GM23338 (cell line): ENCODE measurements around the gene ENTR1.

ENCODE experiments used
- CREB1 ChIP-seq: fragments of 250-450 bp; sonication (Bioruptor Pico); IDR thresholded peaks from 2 replicates; pipeline ENCODE4 v1.5.0; 2020; ENCODE audit warnings: low read depth, mild to moderate bottlenecking, moderate library complexity
- EZH2 ChIP-seq: fragments of 200-600 bp; sonication (generic); IDR thresholded peaks from one replicate; pipeline ENCODE4 v1.8.0; 2017; ENCODE audit warnings: antibody characterized with exemption, mild to moderate bottlenecking, low read depth; ENCODE audit not compliant: unreplicated experiment
- EZH2phosphoT487 ChIP-seq: fragments of 200-600 bp; sonication (generic); IDR thresholded peaks from one replicate; pipeline ENCODE4 v1.8.1; 2018; ENCODE audit warnings: antibody characterized with exemption; ENCODE audit not compliant: unreplicated experiment
- JUNB ChIP-seq: IDR thresholded peaks from one replicate; pipeline ENCODE4 v1.6.1; 2016; ENCODE audit warnings: antibody characterized with exemption; ENCODE audit not compliant: unreplicated experiment
- POLR2AphosphoS5 ChIP-seq: IDR thresholded peaks from 2 replicates; pipeline ENCODE4 v1.6.1; 2016; ENCODE audit warnings: antibody characterized with exemption, low read depth
- STAT1 ChIP-seq: IDR thresholded peaks from one replicate; pipeline ENCODE4 v1.6.1; 2016; ENCODE audit warnings: antibody characterized with exemption; ENCODE audit not compliant: unreplicated experiment
- ZNF331 ChIP-seq: fragments of 250-450 bp; sonication (Bioruptor Pico); IDR thresholded peaks from 2 replicates; pipeline ENCODE4 v1.5.0; 2020; ENCODE audit warnings: low read depth, mild to moderate bottlenecking, moderate library complexity
- TF ChIP-seq, protein P1 (sequence below), 2 experiments: fragments of 200-600 bp in 1 of 2; sonication (generic) in 1 of 2; conservative IDR thresholded peaks; 2 replicates each; pipeline versions ENCODE4 v1.5.1 to v1.6.1; 2016 to 2017; ENCODE audit warnings: antibody characterized with exemption in 2 of 2, low read depth in 2 of 2, mild to moderate bottlenecking in 2 of 2, moderate library complexity in 1 of 2
- TF ChIP-seq, protein P2 (sequence below): IDR thresholded peaks from one replicate; pipeline ENCODE4 v1.6.1; 2018; ENCODE audit warnings: antibody characterized with exemption; ENCODE audit not compliant: unreplicated experiment
- TF ChIP-seq, protein P3 (sequence below): fragments of 250-450 bp; sonication (Bioruptor Pico); IDR thresholded peaks from 2 replicates; pipeline ENCODE4 v1.5.0; 2020; ENCODE audit warnings: mild to moderate bottlenecking, moderate library complexity

DNA sequence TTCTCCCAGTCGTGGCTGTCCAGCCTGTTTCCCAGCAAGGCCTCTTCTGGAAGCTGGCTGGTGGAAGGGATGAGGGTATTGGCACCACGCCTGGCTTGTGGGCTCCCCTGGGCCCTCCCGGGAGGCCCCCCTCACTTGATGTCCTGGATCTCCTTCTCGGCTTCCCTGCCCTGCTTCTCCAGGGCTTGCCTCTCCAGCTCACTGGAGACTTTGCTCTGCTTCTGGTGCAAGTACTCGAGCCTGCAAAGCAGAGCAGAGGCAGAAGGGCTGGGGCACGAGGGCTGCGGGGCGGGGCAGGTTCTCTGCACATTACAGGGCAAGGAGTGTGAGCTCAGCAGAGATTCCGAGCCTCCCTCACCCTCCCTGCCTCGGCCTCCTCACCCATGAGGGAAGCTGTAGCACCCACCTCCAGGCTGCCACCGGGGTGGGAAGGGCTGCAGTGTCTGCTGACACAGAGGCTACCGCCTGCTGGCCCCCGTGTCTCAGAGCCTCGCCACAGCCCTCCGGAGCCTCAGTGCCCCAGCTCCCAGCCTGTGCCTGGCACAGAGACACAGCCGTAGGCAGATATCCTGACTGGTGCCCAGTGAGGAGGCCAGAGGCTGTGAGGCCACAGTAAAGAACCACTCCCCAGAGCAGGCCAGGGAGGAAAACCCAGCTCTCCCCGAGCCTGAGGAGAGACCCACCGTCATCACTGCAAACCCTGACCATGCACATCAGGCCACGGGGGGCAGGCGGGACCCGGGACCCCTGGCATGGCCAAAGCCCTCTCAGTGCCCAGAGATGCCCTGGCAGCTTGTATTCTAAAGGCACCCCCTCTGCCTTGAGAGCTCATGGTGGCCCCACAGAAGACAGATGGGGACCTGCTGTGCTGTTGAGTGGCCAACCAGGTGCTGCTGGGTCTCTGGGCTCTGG is 17.6 kb downstream of the ENTR1 start:
- TF ChIP-seq, protein P1, sequence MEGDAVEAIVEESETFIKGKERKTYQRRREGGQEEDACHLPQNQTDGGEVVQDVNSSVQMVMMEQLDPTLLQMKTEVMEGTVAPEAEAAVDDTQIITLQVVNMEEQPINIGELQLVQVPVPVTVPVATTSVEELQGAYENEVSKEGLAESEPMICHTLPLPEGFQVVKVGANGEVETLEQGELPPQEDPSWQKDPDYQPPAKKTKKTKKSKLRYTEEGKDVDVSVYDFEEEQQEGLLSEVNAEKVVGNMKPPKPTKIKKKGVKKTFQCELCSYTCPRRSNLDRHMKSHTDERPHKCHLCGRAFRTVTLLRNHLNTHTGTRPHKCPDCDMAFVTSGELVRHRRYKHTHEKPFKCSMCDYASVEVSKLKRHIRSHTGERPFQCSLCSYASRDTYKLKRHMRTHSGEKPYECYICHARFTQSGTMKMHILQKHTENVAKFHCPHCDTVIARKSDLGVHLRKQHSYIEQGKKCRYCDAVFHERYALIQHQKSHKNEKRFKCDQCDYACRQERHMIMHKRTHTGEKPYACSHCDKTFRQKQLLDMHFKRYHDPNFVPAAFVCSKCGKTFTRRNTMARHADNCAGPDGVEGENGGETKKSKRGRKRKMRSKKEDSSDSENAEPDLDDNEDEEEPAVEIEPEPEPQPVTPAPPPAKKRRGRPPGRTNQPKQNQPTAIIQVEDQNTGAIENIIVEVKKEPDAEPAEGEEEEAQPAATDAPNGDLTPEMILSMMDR (conservative IDR thresholded peaks at IDR 0.05; ENCODE audit: low read depth in 2 of 2) = no peak
- TF ChIP-seq JUNB = no peak
- TF ChIP-seq, protein P2, sequence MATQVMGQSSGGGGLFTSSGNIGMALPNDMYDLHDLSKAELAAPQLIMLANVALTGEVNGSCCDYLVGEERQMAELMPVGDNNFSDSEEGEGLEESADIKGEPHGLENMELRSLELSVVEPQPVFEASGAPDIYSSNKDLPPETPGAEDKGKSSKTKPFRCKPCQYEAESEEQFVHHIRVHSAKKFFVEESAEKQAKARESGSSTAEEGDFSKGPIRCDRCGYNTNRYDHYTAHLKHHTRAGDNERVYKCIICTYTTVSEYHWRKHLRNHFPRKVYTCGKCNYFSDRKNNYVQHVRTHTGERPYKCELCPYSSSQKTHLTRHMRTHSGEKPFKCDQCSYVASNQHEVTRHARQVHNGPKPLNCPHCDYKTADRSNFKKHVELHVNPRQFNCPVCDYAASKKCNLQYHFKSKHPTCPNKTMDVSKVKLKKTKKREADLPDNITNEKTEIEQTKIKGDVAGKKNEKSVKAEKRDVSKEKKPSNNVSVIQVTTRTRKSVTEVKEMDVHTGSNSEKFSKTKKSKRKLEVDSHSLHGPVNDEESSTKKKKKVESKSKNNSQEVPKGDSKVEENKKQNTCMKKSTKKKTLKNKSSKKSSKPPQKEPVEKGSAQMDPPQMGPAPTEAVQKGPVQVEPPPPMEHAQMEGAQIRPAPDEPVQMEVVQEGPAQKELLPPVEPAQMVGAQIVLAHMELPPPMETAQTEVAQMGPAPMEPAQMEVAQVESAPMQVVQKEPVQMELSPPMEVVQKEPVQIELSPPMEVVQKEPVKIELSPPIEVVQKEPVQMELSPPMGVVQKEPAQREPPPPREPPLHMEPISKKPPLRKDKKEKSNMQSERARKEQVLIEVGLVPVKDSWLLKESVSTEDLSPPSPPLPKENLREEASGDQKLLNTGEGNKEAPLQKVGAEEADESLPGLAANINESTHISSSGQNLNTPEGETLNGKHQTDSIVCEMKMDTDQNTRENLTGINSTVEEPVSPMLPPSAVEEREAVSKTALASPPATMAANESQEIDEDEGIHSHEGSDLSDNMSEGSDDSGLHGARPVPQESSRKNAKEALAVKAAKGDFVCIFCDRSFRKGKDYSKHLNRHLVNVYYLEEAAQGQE = no peak
- TF ChIP-seq EZH2phosphoT487 = no peak
- no peak for TF ChIP-seq POLR2AphosphoS5
- no peak for TF ChIP-seq CREB1
- no peak for TF ChIP-seq EZH2
- no peak for TF ChIP-seq ZNF331 (CRISPR knock-in tag)
- TF ChIP-seq STAT1 = no peak
- TF ChIP-seq, protein P3, sequence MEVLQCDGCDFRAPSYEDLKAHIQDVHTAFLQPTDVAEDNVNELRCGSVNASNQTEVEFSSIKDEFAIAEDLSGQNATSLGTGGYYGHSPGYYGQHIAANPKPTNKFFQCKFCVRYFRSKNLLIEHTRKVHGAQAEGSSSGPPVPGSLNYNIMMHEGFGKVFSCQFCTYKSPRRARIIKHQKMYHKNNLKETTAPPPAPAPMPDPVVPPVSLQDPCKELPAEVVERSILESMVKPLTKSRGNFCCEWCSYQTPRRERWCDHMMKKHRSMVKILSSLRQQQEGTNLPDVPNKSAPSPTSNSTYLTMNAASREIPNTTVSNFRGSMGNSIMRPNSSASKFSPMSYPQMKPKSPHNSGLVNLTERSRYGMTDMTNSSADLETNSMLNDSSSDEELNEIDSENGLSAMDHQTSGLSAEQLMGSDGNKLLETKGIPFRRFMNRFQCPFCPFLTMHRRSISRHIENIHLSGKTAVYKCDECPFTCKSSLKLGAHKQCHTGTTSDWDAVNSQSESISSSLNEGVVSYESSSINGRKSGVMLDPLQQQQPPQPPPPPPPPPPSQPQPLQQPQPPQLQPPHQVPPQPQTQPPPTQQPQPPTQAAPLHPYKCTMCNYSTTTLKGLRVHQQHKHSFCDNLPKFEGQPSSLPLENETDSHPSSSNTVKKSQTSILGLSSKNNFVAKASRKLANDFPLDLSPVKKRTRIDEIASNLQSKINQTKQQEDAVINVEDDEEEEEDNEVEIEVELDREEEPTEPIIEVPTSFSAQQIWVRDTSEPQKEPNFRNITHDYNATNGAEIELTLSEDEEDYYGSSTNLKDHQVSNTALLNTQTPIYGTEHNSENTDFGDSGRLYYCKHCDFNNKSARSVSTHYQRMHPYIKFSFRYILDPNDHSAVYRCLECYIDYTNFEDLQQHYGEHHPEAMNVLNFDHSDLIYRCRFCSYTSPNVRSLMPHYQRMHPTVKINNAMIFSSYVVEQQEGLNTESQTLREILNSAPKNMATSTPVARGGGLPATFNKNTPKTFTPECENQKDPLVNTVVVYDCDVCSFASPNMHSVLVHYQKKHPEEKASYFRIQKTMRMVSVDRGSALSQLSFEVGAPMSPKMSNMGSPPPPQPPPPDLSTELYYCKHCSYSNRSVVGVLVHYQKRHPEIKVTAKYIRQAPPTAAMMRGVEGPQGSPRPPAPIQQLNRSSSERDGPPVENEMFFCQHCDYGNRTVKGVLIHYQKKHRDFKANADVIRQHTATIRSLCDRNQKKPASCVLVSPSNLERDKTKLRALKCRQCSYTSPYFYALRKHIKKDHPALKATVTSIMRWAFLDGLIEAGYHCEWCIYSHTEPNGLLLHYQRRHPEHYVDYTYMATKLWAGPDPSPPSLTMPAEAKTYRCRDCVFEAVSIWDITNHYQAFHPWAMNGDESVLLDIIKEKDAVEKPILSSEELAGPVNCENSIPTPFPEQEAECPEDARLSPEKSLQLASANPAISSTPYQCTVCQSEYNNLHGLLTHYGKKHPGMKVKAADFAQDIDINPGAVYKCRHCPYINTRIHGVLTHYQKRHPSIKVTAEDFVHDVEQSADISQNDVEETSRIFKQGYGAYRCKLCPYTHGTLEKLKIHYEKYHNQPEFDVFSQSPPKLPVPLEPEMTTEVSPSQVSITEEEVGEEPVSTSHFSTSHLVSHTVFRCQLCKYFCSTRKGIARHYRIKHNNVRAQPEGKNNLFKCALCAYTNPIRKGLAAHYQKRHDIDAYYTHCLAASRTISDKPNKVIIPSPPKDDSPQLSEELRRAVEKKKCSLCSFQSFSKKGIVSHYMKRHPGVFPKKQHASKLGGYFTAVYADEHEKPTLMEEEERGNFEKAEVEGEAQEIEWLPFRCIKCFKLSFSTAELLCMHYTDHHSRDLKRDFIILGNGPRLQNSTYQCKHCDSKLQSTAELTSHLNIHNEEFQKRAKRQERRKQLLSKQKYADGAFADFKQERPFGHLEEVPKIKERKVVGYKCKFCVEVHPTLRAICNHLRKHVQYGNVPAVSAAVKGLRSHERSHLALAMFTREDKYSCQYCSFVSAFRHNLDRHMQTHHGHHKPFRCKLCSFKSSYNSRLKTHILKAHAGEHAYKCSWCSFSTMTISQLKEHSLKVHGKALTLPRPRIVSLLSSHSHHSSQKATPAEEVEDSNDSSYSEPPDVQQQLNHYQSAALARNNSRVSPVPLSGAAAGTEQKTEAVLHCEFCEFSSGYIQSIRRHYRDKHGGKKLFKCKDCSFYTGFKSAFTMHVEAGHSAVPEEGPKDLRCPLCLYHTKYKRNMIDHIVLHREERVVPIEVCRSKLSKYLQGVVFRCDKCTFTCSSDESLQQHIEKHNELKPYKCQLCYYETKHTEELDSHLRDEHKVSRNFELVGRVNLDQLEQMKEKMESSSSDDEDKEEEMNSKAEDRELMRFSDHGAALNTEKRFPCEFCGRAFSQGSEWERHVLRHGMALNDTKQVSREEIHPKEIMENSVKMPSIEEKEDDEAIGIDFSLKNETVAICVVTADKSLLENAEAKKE (CRISPR knock-in tag) = no peak
